Endometrium (tissue), 2 donors: Measurements from ENCODE around the gene GLE1.
"Not testable (repeated sequence)": the region's sequence is repeated elsewhere in the genome, so short reads cannot be mapped to it uniquely, and the experiment has no call there.

Experiments
- FAIRE-seq: peaks from 2 replicates; lab custom pipeline; 2012; peaks lifted over from hg19 to GRCh38; lab: Jason Lieb, UNC
- donor health status: control.
- donor health status: control.

GLE1 gene

GRCh38 chr9:128552744-128553440 lies 48.4 kb downstream of the GLE1 start:
- FAIRE-seq = no peak

GRCh38 chr9:128553728-128554127 lies 49.2 kb downstream of the GLE1 start:
- no peak for FAIRE-seq

GRCh38 chr9:128554155-128554862 lies 49.8 kb downstream of the GLE1 start:
- no peak for FAIRE-seq

GRCh38 chr9:128555180-128555721 lies 50.7 kb downstream of the GLE1 start:
- no peak for FAIRE-seq

GRCh38 chr9:128556276-128556675 lies 51.8 kb downstream of the GLE1 start:
- no peak for FAIRE-seq

- no peak for FAIRE-seq
Measured at GRCh38 chr9:128556926-128557634, 52.6 kb downstream of the GLE1 start.

GRCh38 chr9:128558431-128559310 lies 54.2 kb downstream of the GLE1 start:
- FAIRE-seq = no peak

GRCh38 chr9:128565578-128565977 lies 61.1 kb downstream of the GLE1 start:
- no peak for FAIRE-seq

- FAIRE-seq = no peak
Measured at GRCh38 chr9:128568470-128569078, 64.1 kb downstream of the GLE1 start.

GRCh38 chr9:128575469-128575868 lies 71.0 kb downstream of the GLE1 start:
- no peak for FAIRE-seq

GRCh38 chr9:128575916-128576315 lies 71.4 kb downstream of the GLE1 start:
- FAIRE-seq = no peak

GRCh38 chr9:128577206-128577605 lies 72.7 kb downstream of the GLE1 start:
- no peak for FAIRE-seq

- no peak for FAIRE-seq
Measured at GRCh38 chr9:128579194-128579593, 74.7 kb downstream of the GLE1 start.

GRCh38 chr9:128580731-128581130 lies 76.2 kb downstream of the GLE1 start:
- no peak for FAIRE-seq

- FAIRE-seq = not testable (repeated sequence)
Measured at GRCh38 chr9:128585155-128585554, 80.6 kb downstream of the GLE1 start.

- not testable (repeated sequence) for FAIRE-seq
Measured at GRCh38 chr9:128586934-128587333, 82.4 kb downstream of the GLE1 start.

- no peak for FAIRE-seq
Measured at GRCh38 chr9:128587453-128587852, 82.9 kb downstream of the GLE1 start.

GRCh38 chr9:128588581-128589233 lies 84.2 kb downstream of the GLE1 start:
- FAIRE-seq = no peak
